A549 (cell line): ENCODE data around the gene NOS3.

Experiments used
- POLR2A ChIP-seq: IDR thresholded peaks from 2 replicates; pipeline ENCODE4 v1.6.1; 2012; ENCODE audit warnings: mild to moderate bottlenecking, low read length
- POLR2AphosphoS2 ChIP-seq: conservative IDR thresholded peaks from 2 replicates; pipeline ENCODE4 v1.6.1; 2012; ENCODE audit warnings: low read length, improper control_type of control experiment, inconsistent platforms
- SREBF2 ChIP-seq: fragments of 450-650 bp; IDR thresholded peaks from 2 replicates; pipeline ENCODE4 v1.6.1; 2014; ENCODE audit warnings: mild to moderate bottlenecking, moderate library complexity
- ZC3H11A ChIP-seq: fragments of 450-650 bp; IDR thresholded peaks from 2 replicates; pipeline ENCODE4 v1.6.1; 2014; ENCODE audit warnings: antibody characterized with exemption, mild to moderate bottlenecking
- TF ChIP-seq, protein P1 (sequence below): fragments of >200 bp; sonication (Bioruptor Twin); formaldehyde crosslinking; IDR thresholded peaks from 3 replicates; pipeline ENCODE4 v1.5.1; 2016

DNA sequence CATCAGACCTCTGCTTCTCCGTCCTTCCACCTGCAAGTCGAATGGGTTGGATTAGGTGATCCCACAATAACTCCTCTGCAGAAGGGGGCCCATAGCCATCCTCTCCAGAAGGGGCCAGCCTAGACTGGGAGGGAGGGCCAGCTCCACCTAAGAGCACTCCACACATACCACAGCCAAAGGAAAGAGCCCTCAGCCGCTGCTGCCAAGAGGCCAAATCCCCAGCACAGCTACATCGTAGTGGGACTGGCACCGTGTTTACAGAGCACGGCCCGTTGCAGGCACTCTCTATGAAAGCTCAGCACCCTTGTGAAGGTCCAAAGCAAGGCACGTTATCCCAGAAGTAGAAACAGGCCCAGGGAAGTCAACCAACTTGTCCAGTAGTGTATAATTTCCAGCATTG is 18.1 kb upstream of the NOS3 start:
- TF ChIP-seq POLR2A (no peak), SREBF2 (no peak), POLR2AphosphoS2 (no peak), ZC3H11A (no peak)
- TF ChIP-seq, protein P1, sequence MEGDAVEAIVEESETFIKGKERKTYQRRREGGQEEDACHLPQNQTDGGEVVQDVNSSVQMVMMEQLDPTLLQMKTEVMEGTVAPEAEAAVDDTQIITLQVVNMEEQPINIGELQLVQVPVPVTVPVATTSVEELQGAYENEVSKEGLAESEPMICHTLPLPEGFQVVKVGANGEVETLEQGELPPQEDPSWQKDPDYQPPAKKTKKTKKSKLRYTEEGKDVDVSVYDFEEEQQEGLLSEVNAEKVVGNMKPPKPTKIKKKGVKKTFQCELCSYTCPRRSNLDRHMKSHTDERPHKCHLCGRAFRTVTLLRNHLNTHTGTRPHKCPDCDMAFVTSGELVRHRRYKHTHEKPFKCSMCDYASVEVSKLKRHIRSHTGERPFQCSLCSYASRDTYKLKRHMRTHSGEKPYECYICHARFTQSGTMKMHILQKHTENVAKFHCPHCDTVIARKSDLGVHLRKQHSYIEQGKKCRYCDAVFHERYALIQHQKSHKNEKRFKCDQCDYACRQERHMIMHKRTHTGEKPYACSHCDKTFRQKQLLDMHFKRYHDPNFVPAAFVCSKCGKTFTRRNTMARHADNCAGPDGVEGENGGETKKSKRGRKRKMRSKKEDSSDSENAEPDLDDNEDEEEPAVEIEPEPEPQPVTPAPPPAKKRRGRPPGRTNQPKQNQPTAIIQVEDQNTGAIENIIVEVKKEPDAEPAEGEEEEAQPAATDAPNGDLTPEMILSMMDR: no peak
